ENCODE data around the gene KRT85.

KRT85 gene

DNA sequence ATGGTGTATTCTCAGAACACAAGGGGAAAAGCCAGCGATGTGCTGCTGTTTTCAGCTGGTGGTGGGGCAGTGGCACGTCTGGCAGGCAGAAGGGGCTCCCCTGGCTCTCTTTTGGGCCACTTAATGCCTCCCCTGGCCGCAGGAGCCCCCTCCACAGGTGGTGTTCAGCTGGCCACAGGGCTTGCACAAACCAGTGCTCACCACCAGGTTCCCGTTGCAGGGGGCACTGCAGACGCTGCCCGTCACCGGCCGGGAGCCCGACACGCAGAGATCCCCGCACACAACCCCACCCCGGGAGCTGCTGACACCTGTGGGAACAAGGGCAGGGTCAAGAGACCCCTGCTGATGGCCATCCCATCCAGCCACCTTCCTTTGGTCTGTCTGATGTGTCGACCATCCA lies 52.8 kb downstream of the KRT85 start:
- H3K27me3 ChIP-seq (ENCODE audit: insufficient read depth, low read length): peaks cover 5% of the 10 kb centered on the region; the same call in 1 of the 2 replicates
- TF ChIP-seq EZH2 (IDR thresholded peaks at IDR 0.05; ENCODE audit: borderline replicate concordance, low read length): no peak
- TF ChIP-seq, protein P1, sequence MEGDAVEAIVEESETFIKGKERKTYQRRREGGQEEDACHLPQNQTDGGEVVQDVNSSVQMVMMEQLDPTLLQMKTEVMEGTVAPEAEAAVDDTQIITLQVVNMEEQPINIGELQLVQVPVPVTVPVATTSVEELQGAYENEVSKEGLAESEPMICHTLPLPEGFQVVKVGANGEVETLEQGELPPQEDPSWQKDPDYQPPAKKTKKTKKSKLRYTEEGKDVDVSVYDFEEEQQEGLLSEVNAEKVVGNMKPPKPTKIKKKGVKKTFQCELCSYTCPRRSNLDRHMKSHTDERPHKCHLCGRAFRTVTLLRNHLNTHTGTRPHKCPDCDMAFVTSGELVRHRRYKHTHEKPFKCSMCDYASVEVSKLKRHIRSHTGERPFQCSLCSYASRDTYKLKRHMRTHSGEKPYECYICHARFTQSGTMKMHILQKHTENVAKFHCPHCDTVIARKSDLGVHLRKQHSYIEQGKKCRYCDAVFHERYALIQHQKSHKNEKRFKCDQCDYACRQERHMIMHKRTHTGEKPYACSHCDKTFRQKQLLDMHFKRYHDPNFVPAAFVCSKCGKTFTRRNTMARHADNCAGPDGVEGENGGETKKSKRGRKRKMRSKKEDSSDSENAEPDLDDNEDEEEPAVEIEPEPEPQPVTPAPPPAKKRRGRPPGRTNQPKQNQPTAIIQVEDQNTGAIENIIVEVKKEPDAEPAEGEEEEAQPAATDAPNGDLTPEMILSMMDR (IDR thresholded peaks at IDR 0.05; ENCODE audit: low read length): no peak
- no peaks in the 10 kb centered on the region for H3K79me2 ChIP-seq (ENCODE audit: insufficient read depth, low read length)
- no peaks in the 10 kb centered on the region for H4K20me1 ChIP-seq (ENCODE audit: insufficient read depth, low read length)
- no peaks in the 10 kb centered on the region for H3K9me3 ChIP-seq (ENCODE audit: low read length)
- H3K9me2 ChIP-seq (ENCODE audit: low read depth, low read length): no peaks in the 10 kb centered on the region
- no peaks in the 10 kb centered on the region for H3K4me1 ChIP-seq (ENCODE audit: insufficient read depth, low read length, severe bottlenecking)
- no peaks in the 10 kb centered on the region for H3F3A ChIP-seq (ENCODE audit: insufficient read depth, low read length)
- H3K4me3 ChIP-seq (ENCODE audit: low read depth, low read length, poor library complexity, severe bottlenecking): no peak overlapping the region
- no peaks in the 10 kb centered on the region for H3K36me3 ChIP-seq (ENCODE audit: insufficient read depth, low read length)
- H3K9ac ChIP-seq (ENCODE audit: low read length): no peak overlapping the region
- H2AFZ ChIP-seq (ENCODE audit: low read length): no peak overlapping the region
- no peak overlapping the region for H3K4me2 ChIP-seq (ENCODE audit: low read length)
- H3K27ac ChIP-seq (ENCODE audit: low read depth, low read length, poor library complexity, severe bottlenecking): no peak overlapping the region

DNA sequence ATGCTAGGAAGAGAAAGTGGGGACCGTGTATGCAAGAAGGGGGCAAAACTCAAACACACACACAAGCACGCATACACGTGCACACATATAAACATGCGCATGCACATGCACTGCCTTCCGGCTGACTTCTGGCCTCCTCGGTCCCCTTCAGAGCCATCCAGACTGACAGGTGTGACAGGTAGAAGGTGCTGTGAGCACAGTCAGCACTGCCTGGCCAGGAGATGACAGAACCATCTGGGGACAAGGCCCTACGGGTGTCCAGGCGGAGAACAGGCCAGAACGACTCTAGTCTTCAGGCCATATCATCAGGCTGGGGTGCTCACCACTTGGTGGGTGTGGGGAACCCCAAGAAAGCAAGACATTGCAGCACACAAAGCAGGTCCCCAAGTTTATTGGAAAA lies 53.4 kb downstream of the KRT85 start:
- Histone ChIP-seq H3K9ac (ENCODE audit: low read length) (no peak overlapping the region), H3K4me2 (ENCODE audit: low read length) (no peak overlapping the region), H3K4me3 (ENCODE audit: low read depth, low read length, poor library complexity, severe bottlenecking) (no peak overlapping the region), H3F3A (ENCODE audit: insufficient read depth, low read length) (no peaks in the 10 kb centered on the region), H3K79me2 (ENCODE audit: insufficient read depth, low read length) (no peaks in the 10 kb centered on the region), H2AFZ (ENCODE audit: low read length) (no peak overlapping the region), H3K27ac (ENCODE audit: low read depth, low read length, poor library complexity, severe bottlenecking) (no peak overlapping the region), H3K36me3 (ENCODE audit: insufficient read depth, low read length) (no peaks in the 10 kb centered on the region), H3K27me3 (ENCODE audit: insufficient read depth, low read length) (peaks cover 4% of the 10 kb centered on the region; the same call in 1 of the 2 replicates), H3K4me1 (ENCODE audit: insufficient read depth, low read length, severe bottlenecking) (no peaks in the 10 kb centered on the region), H4K20me1 (ENCODE audit: insufficient read depth, low read length) (no peaks in the 10 kb centered on the region), H3K9me3 (ENCODE audit: low read length) (no peaks in the 10 kb centered on the region), H3K9me2 (ENCODE audit: low read depth, low read length) (no peaks in the 10 kb centered on the region)
- TF ChIP-seq, protein P1 (IDR thresholded peaks at IDR 0.05; ENCODE audit: low read length): no peak
- no peak for TF ChIP-seq EZH2 (IDR thresholded peaks at IDR 0.05; ENCODE audit: borderline replicate concordance, low read length)

GRCh38 chr12:52313461-52313860 lies 53.8 kb downstream of the KRT85 start:
- no peak overlapping the region for H2AFZ ChIP-seq (ENCODE audit: low read length)
- no peak overlapping the region for H3K27ac ChIP-seq (ENCODE audit: low read depth, low read length, poor library complexity, severe bottlenecking)
- no peaks in the 10 kb centered on the region; the same call in 1 of the 2 replicates for H3K27me3 ChIP-seq (ENCODE audit: insufficient read depth, low read length)
- H4K20me1 ChIP-seq (ENCODE audit: insufficient read depth, low read length): no peaks in the 10 kb centered on the region
- H3K9ac ChIP-seq (ENCODE audit: low read length): no peak overlapping the region
- H3K4me3 ChIP-seq (ENCODE audit: low read depth, low read length, poor library complexity, severe bottlenecking): no peak overlapping the region
- no peaks in the 10 kb centered on the region for H3K36me3 ChIP-seq (ENCODE audit: insufficient read depth, low read length)
- H3K9me3 ChIP-seq (ENCODE audit: low read length): no peaks in the 10 kb centered on the region
- no peaks in the 10 kb centered on the region for H3K9me2 ChIP-seq (ENCODE audit: low read depth, low read length)
- TF ChIP-seq EZH2 (IDR thresholded peaks at IDR 0.05; ENCODE audit: borderline replicate concordance, low read length): no peak
- TF ChIP-seq, protein P1 (IDR thresholded peaks at IDR 0.05; ENCODE audit: low read length): no peak
- no peaks in the 10 kb centered on the region for H3K79me2 ChIP-seq (ENCODE audit: insufficient read depth, low read length)
- H3K4me1 ChIP-seq (ENCODE audit: insufficient read depth, low read length, severe bottlenecking): no peaks in the 10 kb centered on the region
- H3K4me2 ChIP-seq (ENCODE audit: low read length): no peak overlapping the region
- H3F3A ChIP-seq (ENCODE audit: insufficient read depth, low read length): no peaks in the 10 kb centered on the region

Data from OCI-LY1 (cell line).